HEK293T (cell line): Measurements from ENCODE around the gene RNF220.

Experiments used
- CTCF ChIA-PET: fragments of 350-600 bp; formaldehyde crosslinking; extraction: SDS; loops from one replicate; lab custom pipeline; 2021; ENCODE audit warnings: antibody characterized with exemption, inconsistent platforms; lab: Yijun Ruan, JAX
- POLR2A ChIA-PET: fragments of 350-600 bp; formaldehyde crosslinking; extraction: SDS; loops from one replicate; lab custom pipeline; 2020; ENCODE audit warnings: antibody characterized with exemption, inconsistent platforms; lab: Yijun Ruan, JAX
- DNase-seq: peaks from one replicate; pipeline ENCODE4 v3.0.0; 2012; ENCODE audit warnings: mixed read lengths; ENCODE audit errors: extremely low spot score
- ARNT ChIP-seq: fragments of 450-650 bp; IDR thresholded peaks from 2 replicates; pipeline ENCODE4 v1.6.1; 2017; ENCODE audit warnings: mild to moderate bottlenecking
- BHLHE40 ChIP-seq: fragments of 450-650 bp; IDR thresholded peaks from 2 replicates; pipeline ENCODE4 v1.6.1; 2016; ENCODE audit warnings: mild to moderate bottlenecking, moderate library complexity, borderline replicate concordance
- CTBP1 ChIP-seq: fragments of 450-650 bp; IDR thresholded peaks from 2 replicates; pipeline ENCODE4 v1.6.1; 2016; ENCODE audit warnings: borderline replicate concordance
- ELF4 ChIP-seq: fragments of 450-650 bp; IDR thresholded peaks from 2 replicates; pipeline ENCODE4 v1.6.1; 2017; ENCODE audit warnings: antibody characterized with exemption
- FOXA1 ChIP-seq: fragments of 450-650 bp; IDR thresholded peaks from 2 replicates; pipeline ENCODE4 v1.6.1; 2016; ENCODE audit warnings: mild to moderate bottlenecking
- FOXK2 ChIP-seq: fragments of 450-650 bp; IDR thresholded peaks from 2 replicates; pipeline ENCODE4 v1.6.1; 2016; ENCODE audit warnings: mild to moderate bottlenecking
- FOXM1 ChIP-seq: fragments of 450-650 bp; IDR thresholded peaks from 2 replicates; pipeline ENCODE4 v1.6.1; 2017; ENCODE audit warnings: mild to moderate bottlenecking, borderline replicate concordance
- HDGF ChIP-seq: fragments of 450-650 bp; IDR thresholded peaks from 2 replicates; pipeline ENCODE4 v1.6.1; 2017; ENCODE audit warnings: antibody characterized with exemption, borderline replicate concordance
- L3MBTL2 ChIP-seq: fragments of 450-650 bp; conservative IDR thresholded peaks from 2 replicates; pipeline ENCODE4 v1.6.1; 2016; ENCODE audit warnings: mild to moderate bottlenecking
- LEF1 ChIP-seq: fragments of 450-650 bp; IDR thresholded peaks from 2 replicates; pipeline ENCODE4 v1.6.1; 2017; ENCODE audit warnings: mild to moderate bottlenecking, borderline replicate concordance
- NFRKB ChIP-seq: fragments of 450-650 bp; IDR thresholded peaks from 2 replicates; pipeline ENCODE4 v1.6.1; 2016; ENCODE audit warnings: mild to moderate bottlenecking, moderate library complexity
- PKNOX1 ChIP-seq: fragments of 450-650 bp; IDR thresholded peaks from 2 replicates; pipeline ENCODE4 v1.6.1; 2016
- SP1 ChIP-seq: fragments of 450-650 bp; IDR thresholded peaks from 2 replicates; pipeline ENCODE4 v1.6.1; 2017
- SUZ12 ChIP-seq: fragments of 450-650 bp; IDR thresholded peaks from 2 replicates; pipeline ENCODE4 v1.6.1; 2016; ENCODE audit warnings: mild to moderate bottlenecking
- TARDBP ChIP-seq: fragments of 450-650 bp; IDR thresholded peaks from 2 replicates; pipeline ENCODE4 v1.6.1; 2016
- ZNF384 ChIP-seq: fragments of 450-650 bp; IDR thresholded peaks from 2 replicates; pipeline ENCODE4 v1.6.1; 2016

The RNF220 gene

GRCh38 chr1:44366371-44366975, 38.6 kb upstream of the RNF220 start:
- ChIA-PET CTCF (interaction anchor here (1.5 kb wide), 1 partner anchor 228 kb away, joined by 7 read pairs; no protein-coding TSS in a partner anchor), POLR2A (no interaction called here)
- no peak for DNase-seq
- TF ChIP-seq TARDBP (no peak), L3MBTL2 (no peak), FOXM1 (no peak)

- ChIA-PET POLR2A (no interaction called here), CTCF (no interaction called here)
- no peak for DNase-seq
- no peak for TF ChIP-seq FOXA1
- no peak for TF ChIP-seq HDGF
- TF ChIP-seq PKNOX1: no peak
- no peak for TF ChIP-seq FOXM1
- TF ChIP-seq LEF1: no peak
- TF ChIP-seq SUZ12: no peak
- no peak for TF ChIP-seq NFRKB
- no peak for TF ChIP-seq FOXK2
- TF ChIP-seq ELF4: no peak
Measured at GRCh38 chr1:44367944-44368343, 37.1 kb upstream of the RNF220 start.

GRCh38 chr1:44368471-44369151, 36.4 kb upstream of the RNF220 start:
- ChIA-PET POLR2A (no interaction called here), CTCF (interaction anchor here (1.4 kb wide), 1 partner anchor 9 kb away, joined by 5 read pairs; no protein-coding TSS in a partner anchor)
- no peak for DNase-seq
- TF ChIP-seq CTBP1 (no peak), SUZ12 (no peak), ARNT (no peak), L3MBTL2 (no peak), PKNOX1 (no peak), TARDBP (no peak), FOXM1 (no peak), BHLHE40 (no peak), LEF1 (no peak), HDGF (no peak), SP1 (no peak), ZNF384 (no peak), ELF4 (no peak), FOXA1 (no peak), FOXK2 (no peak), NFRKB (no peak)

GRCh38 chr1:44371206-44371605, 33.8 kb upstream of the RNF220 start:
- CTCF ChIA-PET: no interaction called here
- no peak for DNase-seq
- POLR2A ChIA-PET: no interaction called here
- TF ChIP-seq FOXM1 (no peak), FOXK2 (no peak), TARDBP (no peak), ZNF384 (no peak), BHLHE40 (no peak), L3MBTL2 (no peak), FOXA1 (no peak), NFRKB (no peak), ARNT (no peak), HDGF (no peak), SP1 (no peak), CTBP1 (no peak), PKNOX1 (no peak), ELF4 (no peak), SUZ12 (no peak), LEF1 (no peak)

- CTCF ChIA-PET: no interaction called here
- TF ChIP-seq SP1 (no peak), SUZ12 (no peak), NFRKB (no peak), LEF1 (no peak), PKNOX1 (no peak), HDGF (no peak), L3MBTL2 (no peak), FOXM1 (no peak), TARDBP (no peak), FOXK2 (no peak), ZNF384 (no peak), CTBP1 (no peak), ARNT (no peak), ELF4 (no peak), BHLHE40 (no peak), FOXA1 (no peak)
- DNase-seq: no peak
- POLR2A ChIA-PET: no interaction called here
Measured at GRCh38 chr1:44375547-44375946, 29.5 kb upstream of the RNF220 start.
